Heart left ventricle (tissue), 13 donors: Measurements from ENCODE around the gene FAM120C.

Experiments used
- POLR2A ChIP-seq, 2 donors: fragments of 450-650 bp; IDR thresholded peaks; one replicate each; pipeline ENCODE4 v1.6.1; 2017; ENCODE audit warnings: antibody characterized with exemption in 2 of 2, mild to moderate bottlenecking in 2 of 2, moderate library complexity in 2 of 2
- TF ChIP-seq, protein P1 (sequence below), 12 donors: fragments of 200-600 bp; sonication (generic) in 4 of 12; IDR thresholded peaks; one replicate each; pipeline versions ENCODE4 v1.5.0 to v1.8.0; 2018 to 2022; ENCODE audit warnings: antibody characterized with exemption in 12 of 12, mild to moderate bottlenecking in 5 of 12
- donor health status: ischemic (EF 13 %, LVEDD 7.1; RV severe dilation, severe dysfunction).
- donor health status: DM: no; HTN: yes; CAD: no.
- donor health status: DM: no; HTN: no; CAD: no.
- donor health status: ischemic (EF 25% LVEDD 6.9; RV normal size, moderate dysfunction).
- donor health status: ischemic (EF 25% LVEDD 5.7; RV mildly dilated, moderate dysfunction).
- donor health status: ischemic (EF 35%, LVEDD 5.7; RV mildly dilated, moderate dysfunction).
- donor health status: nonischemic (EF 11% LVEDD 7.7; RV severe dilation, severe dysfunction).
- donor health status: DM: yes; HTN: yes; CAD: no.
- donor health status: PGD.
- donor health status: ischemic (EF 29% LVEDD 5.4; RV normal size, mild dysfunction).
- donor health status: nonischemic (EF 23%, LVEDD 6.1; RV moderate dilation, normal function).

DNA sequence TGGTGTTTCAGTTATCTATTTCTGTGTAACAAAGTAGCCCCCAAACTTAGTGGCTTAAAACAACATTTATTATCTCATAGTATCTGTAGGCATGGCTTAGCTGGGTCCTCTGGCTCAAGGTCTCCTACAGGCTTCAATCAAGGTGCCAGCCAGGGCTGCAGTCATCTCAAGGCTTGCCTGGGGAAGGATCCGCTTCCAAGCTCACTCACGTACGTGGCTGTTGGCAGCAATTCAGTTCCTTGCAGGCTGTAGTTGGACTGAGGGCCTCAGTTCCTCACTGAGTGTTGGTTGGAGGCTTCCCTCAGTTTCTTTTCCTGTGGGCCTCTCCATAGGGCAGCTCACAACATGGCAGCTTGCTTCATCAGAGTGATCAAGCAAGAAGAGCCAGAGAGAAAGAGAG, 9.3 kb downstream of the FAM120C start:
- no peak for TF ChIP-seq POLR2A (IDR thresholded peaks at IDR 0.05)
- TF ChIP-seq, protein P1, sequence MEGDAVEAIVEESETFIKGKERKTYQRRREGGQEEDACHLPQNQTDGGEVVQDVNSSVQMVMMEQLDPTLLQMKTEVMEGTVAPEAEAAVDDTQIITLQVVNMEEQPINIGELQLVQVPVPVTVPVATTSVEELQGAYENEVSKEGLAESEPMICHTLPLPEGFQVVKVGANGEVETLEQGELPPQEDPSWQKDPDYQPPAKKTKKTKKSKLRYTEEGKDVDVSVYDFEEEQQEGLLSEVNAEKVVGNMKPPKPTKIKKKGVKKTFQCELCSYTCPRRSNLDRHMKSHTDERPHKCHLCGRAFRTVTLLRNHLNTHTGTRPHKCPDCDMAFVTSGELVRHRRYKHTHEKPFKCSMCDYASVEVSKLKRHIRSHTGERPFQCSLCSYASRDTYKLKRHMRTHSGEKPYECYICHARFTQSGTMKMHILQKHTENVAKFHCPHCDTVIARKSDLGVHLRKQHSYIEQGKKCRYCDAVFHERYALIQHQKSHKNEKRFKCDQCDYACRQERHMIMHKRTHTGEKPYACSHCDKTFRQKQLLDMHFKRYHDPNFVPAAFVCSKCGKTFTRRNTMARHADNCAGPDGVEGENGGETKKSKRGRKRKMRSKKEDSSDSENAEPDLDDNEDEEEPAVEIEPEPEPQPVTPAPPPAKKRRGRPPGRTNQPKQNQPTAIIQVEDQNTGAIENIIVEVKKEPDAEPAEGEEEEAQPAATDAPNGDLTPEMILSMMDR (IDR thresholded peaks at IDR 0.05), result no peak
